ENCODE results near the gene DERA. TPM values are rescaled to one million over a fixed set of nuclear protein-coding genes. Genes with fewer than 3 reads are reported as not detected.
A peak's percentile ranks its signal among the peaks of the same experiment; 100 is the strongest.
"Not testable (repeated sequence)": the region's sequence is repeated elsewhere in the genome, so short reads cannot be mapped to it uniquely, and the experiment has no call there.

DERA gene
- total RNA-seq, 1 donor from 2014 or later, result 49.7 TPM

- no peak for DNase-seq (ENCODE audit: low read depth in 2 of 2)
Observed at GRCh38 chr12:16008421-16008824, 97.3 kb downstream of the DERA start.

DNA sequence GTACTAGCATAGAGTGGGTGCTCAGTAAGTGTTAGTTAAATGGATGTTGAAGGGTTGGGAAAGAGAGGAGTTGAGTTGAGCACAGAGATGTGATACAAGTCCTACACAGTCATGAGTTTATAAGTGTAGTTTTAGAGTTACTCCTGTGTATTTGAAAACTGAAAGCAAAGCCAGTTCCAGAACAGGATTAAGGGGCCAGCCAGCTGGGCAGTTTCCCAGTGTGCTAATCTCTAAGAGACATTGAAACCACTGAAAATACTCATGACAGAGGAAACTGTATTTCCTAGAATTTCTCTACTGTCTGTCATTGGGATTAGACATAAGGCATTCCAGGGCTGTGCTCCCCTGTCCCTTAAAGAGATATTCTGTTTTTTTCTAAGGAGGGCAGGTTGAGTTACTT lies 101.0 kb downstream of the DERA start:
- DNase-seq (ENCODE audit: low read depth in 2 of 2), result peak; percentile 3 to 26

GRCh38 chr12:16013722-16014121 lies 102.6 kb downstream of the DERA start:
- not testable (repeated sequence) for DNase-seq (ENCODE audit: low read depth in 2 of 2)

DNA sequence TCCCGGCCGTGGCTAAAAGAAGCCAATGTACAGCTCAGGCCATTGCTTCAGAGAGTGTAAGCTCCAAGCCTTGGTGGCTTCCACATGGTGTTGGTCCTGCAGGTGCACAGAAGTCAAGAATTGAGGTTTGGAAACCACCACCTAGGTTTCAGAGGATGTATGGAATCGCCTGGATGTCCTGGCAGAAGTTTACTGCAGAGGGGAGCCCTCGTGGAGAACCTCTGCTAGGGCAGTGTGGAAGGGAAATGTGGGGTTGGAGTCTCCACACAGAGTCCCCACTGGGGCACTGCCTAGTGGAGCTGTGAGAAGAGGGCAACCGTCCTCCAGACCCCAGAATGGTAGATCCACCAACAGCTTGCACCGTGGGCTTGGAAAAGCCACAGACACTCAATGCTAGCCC lies 103.3 kb downstream of the DERA start:
- DNase-seq (ENCODE audit: low read depth in 2 of 2), result not testable (repeated sequence)

- DNase-seq (ENCODE audit: low read depth in 2 of 2), result no peak
Observed at GRCh38 chr12:16016748-16017147, 105.6 kb downstream of the DERA start.

- DNase-seq (ENCODE audit: low read depth in 2 of 2), result no peak
Observed at GRCh38 chr12:16018306-16018705, 107.2 kb downstream of the DERA start.

GRCh38 chr12:16019136-16019535 lies 108.0 kb downstream of the DERA start:
- no peak for DNase-seq (ENCODE audit: low read depth in 2 of 2)

DNA sequence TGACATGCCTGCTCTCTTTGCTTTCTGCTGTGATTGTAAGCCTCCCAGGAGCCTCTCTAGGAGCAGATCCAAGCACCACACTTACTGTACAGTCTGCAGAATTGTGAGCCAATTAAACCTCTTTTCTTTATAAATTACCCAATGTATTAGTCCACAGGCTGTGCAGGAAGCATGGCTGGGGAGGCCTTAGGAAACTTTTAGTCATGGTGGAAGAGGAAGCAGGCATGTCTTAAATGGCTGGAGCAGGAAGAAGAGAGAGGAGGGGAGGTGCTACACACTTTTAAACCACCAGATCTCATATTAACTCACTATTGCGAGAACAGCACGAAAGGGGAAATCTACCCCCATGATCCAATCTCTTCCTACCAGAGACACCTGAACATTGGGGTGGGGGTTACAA lies 108.9 kb downstream of the DERA start:
- no peak for DNase-seq (ENCODE audit: low read depth in 2 of 2)

DNA sequence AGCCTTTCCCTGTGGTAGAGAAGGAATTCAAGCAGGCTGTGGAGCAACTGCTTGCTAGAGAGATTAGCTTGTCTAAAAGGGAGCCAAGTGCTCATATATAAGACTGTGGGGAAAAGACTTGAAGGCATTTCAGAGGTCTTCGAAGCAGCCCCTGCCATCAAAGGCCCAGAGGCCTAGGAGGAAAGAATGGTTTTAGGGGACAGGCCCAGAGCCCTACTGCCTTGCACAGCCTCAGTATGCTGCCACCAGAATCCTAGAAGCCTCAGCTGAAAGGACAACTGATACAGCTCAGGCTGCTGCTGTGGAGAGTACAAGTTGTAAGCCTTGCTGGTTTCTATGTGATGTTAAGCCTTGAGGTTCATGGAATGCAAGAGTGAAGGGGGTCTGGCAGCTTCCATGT lies 109.9 kb downstream of the DERA start:
- no peak for DNase-seq (ENCODE audit: low read depth in 2 of 2)

DNA sequence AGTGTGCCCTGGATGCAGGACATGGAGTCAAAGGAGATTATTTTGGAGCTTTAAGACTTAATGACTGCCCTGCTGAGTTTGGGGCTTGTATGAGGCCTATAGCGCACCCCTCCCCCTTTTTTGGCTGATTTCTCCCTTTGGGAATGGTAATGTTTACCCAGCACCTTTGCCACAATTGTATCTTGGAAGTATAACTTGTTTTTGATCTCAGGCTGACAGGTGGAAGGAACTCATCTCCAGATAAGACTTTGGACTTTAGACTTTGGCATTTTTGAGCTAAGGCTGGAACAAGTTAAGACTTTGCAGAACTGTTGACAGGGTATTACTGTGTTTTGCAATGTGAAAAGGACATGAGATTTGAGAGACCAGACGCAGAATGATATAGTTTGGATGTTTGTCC lies 110.5 kb downstream of the DERA start:
- no peak for DNase-seq (ENCODE audit: low read depth in 2 of 2)

DNA sequence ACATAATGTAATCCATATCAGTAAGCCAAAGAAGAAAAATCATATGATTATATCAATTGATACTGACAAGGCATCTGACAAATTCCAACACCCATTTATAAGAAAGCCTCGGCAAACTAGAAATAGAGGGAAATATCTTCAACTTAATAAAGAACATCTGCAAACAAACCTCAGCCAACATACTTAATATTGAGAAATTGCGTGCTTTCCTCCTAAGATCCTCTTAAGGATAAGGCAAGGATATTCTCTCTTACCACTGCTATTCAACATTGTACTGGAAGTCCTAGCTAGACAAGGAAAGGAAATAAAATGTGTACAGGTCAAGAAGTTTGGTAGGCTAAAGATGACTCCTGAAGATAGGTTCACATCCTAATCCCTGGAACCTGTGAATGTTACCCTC lies 115.9 kb downstream of the DERA start:
- no peak for DNase-seq (ENCODE audit: low read depth in 2 of 2)

GRCh38 chr12:16030744-16031143 lies 119.6 kb downstream of the DERA start:
- DNase-seq (ENCODE audit: low read depth in 2 of 2), result no peak

DNA sequence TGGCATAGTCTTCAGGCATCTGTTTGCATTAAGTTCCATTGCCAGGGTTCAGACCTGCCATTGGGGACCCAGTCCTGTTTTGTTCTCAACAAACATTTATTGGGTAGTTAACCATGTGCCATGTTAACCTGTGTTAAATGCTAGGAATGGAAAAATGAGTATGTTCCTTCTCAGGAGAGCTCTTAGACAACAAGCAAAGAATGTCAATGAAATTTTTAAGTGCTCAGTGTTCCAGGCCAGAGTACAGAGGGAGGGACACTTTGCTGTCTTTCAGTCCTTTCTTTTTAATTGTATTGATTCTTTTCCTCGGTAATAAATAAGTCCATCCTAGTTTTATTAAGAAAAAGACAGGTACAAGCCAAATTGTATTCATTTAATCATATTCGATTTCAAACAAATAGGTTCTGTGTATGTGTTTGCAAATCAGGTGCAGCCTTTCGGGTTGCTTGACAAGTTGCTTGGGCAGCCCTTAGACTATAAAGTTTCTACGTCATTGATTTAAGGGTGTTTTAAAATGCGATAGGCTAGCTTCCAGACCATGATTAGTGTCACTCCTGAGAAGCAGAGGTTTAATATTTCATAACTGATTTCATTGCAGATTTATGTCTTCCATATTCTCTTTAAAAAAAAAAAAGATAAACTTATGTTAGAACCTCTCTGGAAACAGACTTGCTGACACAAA lies 123.1 kb downstream of the DERA start:
- DNase-seq (ENCODE audit: low read depth in 2 of 2), result no peak

GRCh38 chr12:16036073-16036472 lies 124.9 kb downstream of the DERA start:
- DNase-seq (ENCODE audit: low read depth in 2 of 2), result no peak

- no peak for DNase-seq (ENCODE audit: low read depth in 2 of 2)
Observed at GRCh38 chr12:16037533-16037932, 126.4 kb downstream of the DERA start.

GRCh38 chr12:16043480-16043879 lies 132.3 kb downstream of the DERA start:
- DNase-seq (ENCODE audit: low read depth in 2 of 2), result no peak

- DNase-seq (ENCODE audit: low read depth in 2 of 2), result no peak
Observed at GRCh38 chr12:16046266-16046665, 135.1 kb downstream of the DERA start.

DNA sequence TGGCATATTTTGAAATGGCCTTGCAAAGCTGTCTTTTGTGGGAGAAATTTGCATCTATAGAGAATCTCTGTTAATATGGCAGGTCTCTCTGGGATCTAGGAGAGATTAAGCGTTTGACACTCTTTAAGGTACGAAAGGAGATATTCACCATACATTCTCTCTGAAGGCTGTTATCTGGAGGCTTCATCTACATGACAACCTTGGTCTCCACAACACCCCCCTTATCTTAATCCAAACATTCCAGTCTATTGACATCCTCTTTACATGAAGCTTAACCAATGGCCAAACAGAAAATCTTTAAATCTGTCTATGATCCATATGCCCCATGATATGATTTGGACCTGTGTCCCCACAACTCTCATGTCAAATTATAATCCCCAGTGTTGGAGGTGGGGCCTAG lies 137.4 kb downstream of the DERA start:
- no peak for DNase-seq (ENCODE audit: low read depth in 2 of 2)

- no peak for DNase-seq (ENCODE audit: low read depth in 2 of 2)
Observed at GRCh38 chr12:16056910-16057309, 145.8 kb downstream of the DERA start.

DNA sequence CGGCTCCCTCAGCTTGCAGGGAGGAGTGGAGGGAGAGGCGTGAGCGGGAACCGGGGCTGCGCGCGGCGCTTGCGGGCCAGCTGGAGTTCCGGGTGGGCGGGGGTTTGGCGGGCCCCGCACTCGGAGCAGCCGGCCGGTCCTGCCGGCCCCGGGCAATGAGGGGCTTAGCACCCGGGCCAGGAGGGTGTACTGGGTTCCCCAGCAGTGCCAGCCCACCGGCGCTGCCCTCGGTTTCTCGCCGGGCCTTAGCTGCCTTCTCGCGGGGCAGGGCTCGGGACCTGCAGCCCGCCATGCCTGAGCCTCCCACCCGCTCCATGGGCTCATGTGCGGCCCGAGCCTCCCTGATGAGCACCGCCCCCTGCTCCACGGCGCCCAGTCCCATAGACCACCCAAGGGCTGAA lies 146.2 kb downstream of the DERA start:
- DNase-seq (ENCODE audit: low read depth in 2 of 2), result not testable (repeated sequence)

DNA sequence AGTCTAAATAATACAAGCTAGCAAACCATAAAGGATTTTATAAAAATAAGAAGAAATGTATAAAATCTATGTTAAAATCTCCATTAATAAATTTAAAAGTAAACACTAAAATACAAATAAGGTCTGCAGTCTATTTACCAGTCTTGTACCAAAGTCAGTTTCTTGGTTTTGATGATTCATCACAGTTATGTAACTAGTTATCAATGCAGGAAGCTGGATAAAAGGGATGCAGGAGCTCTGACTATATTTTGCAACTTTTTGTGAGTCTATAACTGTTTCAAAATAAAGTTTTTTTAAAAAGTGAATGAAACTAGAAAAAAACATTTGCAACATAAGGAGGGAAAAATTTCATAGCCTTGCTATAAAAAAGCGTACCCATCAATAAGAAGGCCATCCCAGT lies 151.5 kb downstream of the DERA start:
- DNase-seq (ENCODE audit: low read depth in 2 of 2), result no peak

DNA sequence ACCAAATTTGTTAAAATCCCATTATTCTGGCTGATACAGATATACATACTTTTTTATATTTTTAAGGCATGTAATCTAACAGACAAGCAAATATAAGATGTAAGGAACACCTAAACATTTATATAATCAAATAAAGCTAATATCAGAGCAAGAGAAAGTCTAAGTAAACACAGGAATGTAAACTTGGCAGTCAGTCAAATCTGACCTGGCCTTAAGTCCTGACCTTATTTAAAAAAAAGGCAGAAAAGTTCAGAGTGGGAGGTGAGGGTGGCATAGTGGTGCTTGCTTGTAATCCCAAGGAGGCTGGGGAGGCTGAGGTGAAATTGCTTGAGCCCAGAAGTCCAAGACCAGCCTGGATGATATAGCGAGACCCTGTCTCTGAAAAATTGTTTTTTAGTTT lies 152.6 kb downstream of the DERA start:
- DNase-seq (ENCODE audit: low read depth in 2 of 2), result peak in 1 of 2 donors; percentile 15

GRCh38 chr12:16070113-16070512 lies 159.0 kb downstream of the DERA start:
- no peak for DNase-seq (ENCODE audit: low read depth in 2 of 2)

DNA sequence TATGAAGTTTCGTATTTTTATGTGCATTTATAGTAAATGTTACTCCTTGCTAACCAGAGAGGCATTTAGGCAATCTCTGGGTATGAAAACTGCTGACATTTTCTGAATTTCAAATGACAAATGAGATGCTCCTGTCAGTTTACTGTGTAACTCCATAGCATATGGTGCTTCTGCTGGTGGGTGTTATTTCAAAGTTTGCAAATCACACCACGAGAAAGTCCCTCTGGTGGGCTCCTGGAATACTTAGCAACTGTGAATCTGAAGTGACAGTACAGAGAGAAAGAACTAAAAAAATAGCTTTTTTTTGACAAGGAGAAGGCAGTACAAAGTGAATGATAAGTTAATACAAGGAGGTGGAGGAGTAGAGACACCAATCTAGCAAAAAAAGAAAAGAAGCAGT lies 161.5 kb downstream of the DERA start:
- no peak for DNase-seq (ENCODE audit: low read depth in 2 of 2)

Measured in dermis microvascular lymphatic vessel endothelial cell (primary cell).